T-cell (primary cell): ENCODE results near the gene ZIC5. TPM values are rescaled to one million over a fixed set of nuclear protein-coding genes. Genes with fewer than 3 reads are reported as not detected.
A peak's percentile ranks its signal among the peaks of the same experiment; 100 is the strongest.

Experiments used
- ATAC-seq, 4 experiments: fragments of 200-7000 bp in 3 of 4; fragments of 150-1000 bp in 1 of 4; cut with Tn5 transposase; replicated peaks in 1 of 4; 1 replicate in 3 of 4; 2 replicates in 1 of 4; pipeline ENCODE4 v1.10.0; 2021; ENCODE audit warnings: moderate library complexity in 3 of 4, mild to moderate bottlenecking in 2 of 4, moderate number of reproducible peaks in 1 of 4
- CTCF ChIA-PET, 2 donors: fragments of 300-600 bp; sonication (Branson Sonifier 250); formaldehyde crosslinking; loops; one replicate each; lab custom pipeline; 2022; ENCODE audit warnings: antibody characterized with exemption in 2 of 2; lab: Charles Lee
- POLR2A ChIA-PET, 2 donors: fragments of 300-600 bp; sonication (Branson Sonifier 250); formaldehyde crosslinking; loops; one replicate each; lab custom pipeline; 2022; ENCODE audit warnings: antibody characterized with exemption in 2 of 2; lab: Charles Lee
- DNase-seq, 35 experiments: peaks; one replicate each; pipeline versions ENCODE4 v3.0.0 to v3.0.0-alpha.2; 2013 to 2023
- H3K27ac ChIP-seq: one replicate; pipeline ENCODE4 v1.5.1; 2013; ENCODE audit warnings: low read length
- H3K27me3 ChIP-seq, 2 experiments: replicated peaks in 1 of 2; 1 replicate in 1 of 2; 2 replicates in 1 of 2; pipeline versions ENCODE4 v1.6.1 to v1.7.0; 2013; ENCODE audit warnings: low read length in 1 of 2, mixed read lengths in 1 of 2; ENCODE audit not compliant: control insufficient read depth in 2 of 2, insufficient read depth in 2 of 2; ENCODE audit errors: extremely low read depth in 1 of 2
- H3K36me3 ChIP-seq, 2 donors: 1 replicate in 1 of 2; 2 replicates in 1 of 2; pipeline versions ENCODE4 v1.6.1 to v1.7.0; 2013; ENCODE audit warnings: low read length in 1 of 2; ENCODE audit not compliant: control insufficient read depth in 2 of 2, insufficient read depth in 1 of 2; ENCODE audit errors: extremely low read depth in 1 of 2
- H3K4me1 ChIP-seq, 2 experiments: 1 replicate in 1 of 2; 2 replicates in 1 of 2; pipeline versions ENCODE4 v1.6.1 to v1.7.0; 2013; ENCODE audit warnings: low read length in 2 of 2, mixed read lengths in 1 of 2; ENCODE audit not compliant: insufficient read depth in 2 of 2, control insufficient read depth in 1 of 2; ENCODE audit errors: extremely low read depth in 1 of 2
- H3K4me3 ChIP-seq, 2 donors: 1 replicate in 1 of 2; 2 replicates in 1 of 2; pipeline versions ENCODE4 v1.5.1 to v1.7.0; 2013; ENCODE audit warnings: mild to moderate bottlenecking in 2 of 2, low read length in 1 of 2, moderate library complexity in 1 of 2; ENCODE audit not compliant: control insufficient read depth in 1 of 2; ENCODE audit errors: extremely low read depth in 1 of 2
- H3K9me3 ChIP-seq: 2 replicates; pipeline ENCODE4 v1.7.0; 2013
- H3K27ac Mint-ChIP-seq, 2 donors: one replicate each; pipeline ENCODE4 v1.8.0; 2020 to 2021; ENCODE audit warnings: mild to moderate bottlenecking in 2 of 2, mixed read lengths in 2 of 2
- H3K27me3 Mint-ChIP-seq, 2 donors: one replicate each; pipeline ENCODE4 v1.8.0; 2021 to 2022; ENCODE audit warnings: mixed read lengths in 2 of 2
- H3K36me3 Mint-ChIP-seq: one replicate; pipeline ENCODE4 v1.8.0; 2021; ENCODE audit warnings: mixed read lengths
- H3K4me1 Mint-ChIP-seq, 3 donors: one replicate each; pipeline ENCODE4 v1.8.0; 2020 to 2022; ENCODE audit warnings: mixed read lengths in 3 of 3, mild to moderate bottlenecking in 1 of 3
- H3K4me3 Mint-ChIP-seq, 3 donors: one replicate each; pipeline ENCODE4 v1.8.0; 2020 to 2022; ENCODE audit warnings: mild to moderate bottlenecking in 3 of 3, mixed read lengths in 3 of 3, moderate library complexity in 3 of 3
- H3K9me3 Mint-ChIP-seq, 3 donors: one replicate each; pipeline ENCODE4 v1.8.0; 2020 to 2022; ENCODE audit warnings: mixed read lengths in 3 of 3
- WGBS: methylation state at CpG from one replicate; pipeline ENCODE4 v1.1.5; 2013; ENCODE audit warnings: missing lambda C conversion rate; ENCODE audit not compliant: insufficient coverage; 5-methylcytosine and 5-hydroxymethylcytosine counted together
- total RNA-seq, 35 experiments: library from RNA in 6 of 35; stranded (reverse) in 6 of 35; fragments of 120-200 nt in 1 of 35; gene quantifications; one replicate each; pipeline versions ENCODE4 v1.2.1 to v1.2.4 and lab custom pipeline; 2013 to 2026

ZIC5 gene
- total RNA-seq, 5 donors from 2014 or later (not counting 1 experiment from before 2014, with no cell fraction given) = 0.07 to 0.09 (median 0.09) TPM; not detected in 2

- H3K27ac Mint-ChIP-seq = peak overlapping the region in 1 of 2 donors; percentile 39
- 18% methylated on average over 23 of the region's 36 CpGs for WGBS
- peaks cover 25 to 68% of the 10 kb centered on the region in 2 experiments for H3K27me3 ChIP-seq
These were observed 20.5 kb upstream of the ZIC5 start for GRCh38 chr13:99991828-99992775.

DNA sequence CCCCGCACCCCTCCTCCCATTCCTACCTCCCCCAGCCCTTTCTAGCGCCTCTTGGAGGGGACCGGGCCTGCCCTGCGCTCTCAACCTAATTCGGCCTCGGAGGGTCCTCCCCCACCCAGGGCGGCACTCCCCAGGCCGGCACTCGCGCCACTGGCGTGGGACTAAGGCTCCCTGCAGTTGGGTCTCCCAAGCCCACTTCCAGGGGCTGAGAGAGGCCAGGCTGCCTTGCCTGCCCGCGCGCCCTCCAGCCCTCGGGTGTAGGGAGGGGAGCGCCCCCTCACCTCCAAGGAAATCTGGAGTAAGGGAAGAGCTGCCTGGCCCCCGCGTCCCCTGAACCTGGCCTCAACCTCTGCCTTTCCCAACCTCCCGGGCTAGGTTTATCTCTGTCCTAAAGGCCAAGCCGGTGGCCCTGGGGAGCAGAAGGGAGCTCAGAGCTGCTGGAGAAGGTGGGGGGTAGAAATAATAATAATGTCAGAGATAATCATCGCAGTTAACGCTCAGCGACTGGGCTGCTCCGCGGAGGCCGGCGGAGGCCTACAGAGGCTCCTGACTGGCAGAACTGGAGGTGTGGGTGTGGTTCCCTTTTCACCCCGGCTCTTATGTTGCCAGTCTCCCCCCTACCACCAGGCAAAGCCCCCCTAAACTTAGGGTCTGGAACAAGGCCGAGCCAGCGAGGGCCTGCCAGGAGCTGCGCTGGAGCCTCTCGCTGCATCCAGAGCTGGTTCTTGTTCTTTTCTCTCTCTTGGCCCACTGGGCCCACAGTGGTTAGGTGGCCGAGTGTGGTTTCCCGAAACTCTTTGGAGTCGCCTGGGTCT is 19.7 kb upstream of the ZIC5 start:
- Mint-ChIP-seq H3K4me1 (peaks cover 21 to 30% (median 27%) of the 10 kb centered on the region in 3 donors), H3K27ac (no peak overlapping the region), H3K4me3 (peak overlapping the region in 1 of 3 donors; percentile 46), H3K9me3 (peaks cover 4 to 16% (median 5%) of the 10 kb centered on the region in 3 donors), H3K27me3 (peaks cover 82 to 95% of the 10 kb centered on the region in 2 donors), H3K36me3 (peaks cover 4% of the 10 kb centered on the region)
- Histone ChIP-seq H3K27me3 (peaks cover 25 to 69% of the 10 kb centered on the region in 2 experiments), H3K4me3 (no peak overlapping the region), H3K27ac (no peak overlapping the region), H3K9me3 (peaks cover 3% of the 10 kb centered on the region), H3K36me3 (no peaks in the 10 kb centered on the region), H3K4me1 (peaks cover 11 to 37% of the 10 kb centered on the region in 2 experiments)
- DNase-seq = peak in 2 of 35 experiments; percentile 3 to 4
- POLR2A ChIA-PET = no interaction called here
- WGBS = 22% methylated on average over 10 of the region's 35 CpGs
- no peak for ATAC-seq
- CTCF ChIA-PET = no interaction called here

More at GRCh38 chr13:99991828-99992775, 20.5 kb upstream of the ZIC5 start:
- Mint-ChIP-seq H3K36me3 (peaks cover 3% of the 10 kb centered on the region), H3K4me3 (no peak overlapping the region), H3K4me1 (peaks cover 23 to 33% (median 27%) of the 10 kb centered on the region in 3 donors), H3K9me3 (peaks cover 4 to 15% (median 4%) of the 10 kb centered on the region in 3 donors), H3K27me3 (peaks cover 81 to 95% of the 10 kb centered on the region in 2 donors)
- no peak overlapping the region for H3K27ac ChIP-seq
- DNase-seq (peak in 1 of 35 experiments; percentile 10), ATAC-seq (no peak)
- H3K4me1 ChIP-seq = peaks cover 11 to 40% of the 10 kb centered on the region in 2 experiments
- no peaks in the 10 kb centered on the region for H3K36me3 ChIP-seq
- ChIA-PET CTCF (no interaction called here), POLR2A (interaction anchor here (0.6 to 0.7 kb wide), 2 partner anchors 9 to 11 kb away, joined by 3 to 12 read pairs; partner anchors contain the start of gene ZIC2 (in 1 of the 2))
- peaks cover 3% of the 10 kb centered on the region for H3K9me3 ChIP-seq
- no peak overlapping the region for H3K4me3 ChIP-seq

DNA sequence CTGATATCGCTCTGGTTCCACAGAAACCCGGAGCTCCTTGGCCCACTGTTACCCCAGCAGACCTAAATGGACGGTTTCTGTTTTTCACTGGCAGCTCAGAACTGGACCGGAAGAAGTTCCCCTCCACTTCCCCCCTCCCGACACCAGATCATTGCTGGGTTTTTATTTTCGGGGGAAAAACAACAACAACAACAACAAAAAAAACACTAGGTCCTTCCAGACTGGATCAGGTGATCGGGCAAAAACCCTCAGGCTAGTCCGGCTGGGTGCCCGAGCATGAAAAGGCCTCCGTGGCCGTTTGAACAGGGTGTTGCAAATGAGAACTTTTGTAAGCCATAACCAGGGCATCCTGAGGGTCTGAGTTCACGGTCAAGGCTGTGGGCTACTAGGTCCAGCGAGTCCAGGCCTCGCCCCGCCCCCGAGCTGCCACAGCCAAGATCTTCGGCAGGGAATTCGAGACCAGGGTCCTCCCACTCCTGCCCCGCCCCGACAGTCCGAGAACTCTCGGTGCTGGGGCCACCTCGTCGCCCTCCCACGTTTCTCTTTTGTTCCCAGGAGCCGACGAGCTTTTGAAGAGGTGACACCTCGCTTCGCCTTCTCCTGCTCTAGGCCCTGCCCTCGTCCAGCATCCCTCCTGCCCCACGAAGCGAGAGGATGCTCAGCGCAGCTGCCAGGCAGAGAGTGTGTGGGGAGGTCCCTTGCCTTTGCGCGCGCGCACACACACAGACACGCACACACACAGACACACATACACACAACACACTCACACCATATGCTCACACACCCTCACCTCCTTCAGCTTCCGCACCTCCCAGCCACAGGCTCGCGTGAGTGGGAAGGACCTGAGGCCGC is 18.8 kb upstream of the ZIC5 start:
- peaks cover 4 to 11% (median 6%) of the 10 kb centered on the region in 3 donors for H3K9me3 Mint-ChIP-seq
- no peak overlapping the region for H3K27ac ChIP-seq
- peaks cover 22 to 29% (median 26%) of the 10 kb centered on the region in 3 donors for H3K4me1 Mint-ChIP-seq
- DNase-seq = peak in 2 of 35 experiments; percentile 16 to 23
- peaks cover 11 to 35% of the 10 kb centered on the region in 2 experiments for H3K4me1 ChIP-seq
- 4% methylated on average over 22 of the region's 42 CpGs for WGBS
- H3K4me3 Mint-ChIP-seq = peak overlapping the region in 1 of 3 donors; percentile 46
- peaks cover 79 to 91% of the 10 kb centered on the region in 2 donors for H3K27me3 Mint-ChIP-seq
- ChIA-PET POLR2A (interaction anchor here in 1 of 2 donors (0.5 to 0.6 kb wide), 2 partner anchors 67 to 573 kb away, joined by 3 read pairs; no protein-coding TSS in a partner anchor), CTCF (no interaction called here)
- H3K9me3 ChIP-seq = peaks cover 3% of the 10 kb centered on the region
- no peaks in the 10 kb centered on the region for H3K36me3 ChIP-seq
- peaks cover 8% of the 10 kb centered on the region for H3K36me3 Mint-ChIP-seq
- peak in 1 of 4 experiments; percentile 20 for ATAC-seq
- peaks cover 20 to 72% of the 10 kb centered on the region in 2 experiments for H3K27me3 ChIP-seq
- peak overlapping the region in 1 of 2 donors; percentile 36 for H3K27ac Mint-ChIP-seq
- H3K4me3 ChIP-seq = peak overlapping the region in 1 of 2 donors; percentile 20

DNA sequence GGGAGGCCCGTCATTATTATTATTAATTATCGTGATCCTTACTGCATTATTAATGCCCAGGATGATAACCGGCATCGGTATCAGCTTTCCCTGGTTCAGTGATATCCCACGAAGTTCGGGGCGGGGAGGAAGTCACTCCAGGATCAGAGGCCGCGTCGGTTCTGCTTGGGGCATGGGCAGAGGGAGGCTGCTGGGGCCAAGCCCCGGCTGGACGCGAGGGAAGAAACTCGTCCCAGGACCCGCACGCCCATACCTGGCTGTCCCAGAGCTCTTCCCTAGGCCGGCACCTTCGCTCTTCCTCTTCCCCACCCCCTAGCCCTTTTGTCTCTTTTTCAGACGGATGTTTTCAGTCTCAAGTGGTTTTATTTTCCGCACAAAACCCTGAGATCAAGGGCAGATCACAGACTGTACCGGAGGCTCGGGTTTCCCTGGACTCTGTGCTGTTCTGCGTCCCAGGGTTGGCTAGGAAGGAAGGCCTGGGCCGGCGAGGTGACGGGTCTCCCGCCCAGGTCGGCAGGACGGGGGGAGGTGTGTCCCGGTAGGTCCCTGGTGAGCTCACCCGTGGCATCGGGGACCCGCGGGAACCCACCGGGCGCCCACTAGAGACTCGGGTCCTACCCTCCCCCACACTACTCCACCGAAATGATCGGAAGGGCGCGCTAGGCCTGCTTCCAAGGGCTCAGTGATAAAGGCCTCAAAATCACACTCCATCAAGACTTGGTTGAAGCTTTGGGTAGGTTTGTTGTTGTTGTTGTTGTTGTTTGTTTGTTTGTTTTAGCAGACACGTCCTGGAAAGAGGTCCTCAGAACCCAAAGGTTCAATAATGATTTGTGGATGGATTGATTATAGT is 17.9 kb upstream of the ZIC5 start:
- CTCF ChIA-PET = interaction anchor here in 1 of 2 donors (0.6 kb wide), 1 partner anchor 31 kb away, joined by 3 read pairs; no protein-coding TSS in a partner anchor
- peak overlapping the region in 1 of 2 donors; percentile 52 for H3K27ac Mint-ChIP-seq
- H3K9me3 ChIP-seq = no peaks in the 10 kb centered on the region

More for the DNA sequence above, 17.9 kb upstream of the ZIC5 start:
- Histone ChIP-seq H3K4me3 (peak overlapping the region in 1 of 2 donors; percentile 49), H3K27me3 (peaks cover 17 to 80% of the 10 kb centered on the region in 2 experiments), H3K36me3 (no peaks in the 10 kb centered on the region), H3K27ac (no peak overlapping the region), H3K4me1 (peaks cover 11 to 42% of the 10 kb centered on the region in 2 experiments)
- 5% methylated on average over 28 of the region's 42 CpGs for WGBS
- H3K4me1 Mint-ChIP-seq = peaks cover 22 to 33% (median 26%) of the 10 kb centered on the region in 3 donors
- POLR2A ChIA-PET = interaction anchor here in 1 of 2 donors (0.5 to 0.6 kb wide), 2 partner anchors 68 to 572 kb away, joined by 3 read pairs; no protein-coding TSS in a partner anchor
- peaks cover 72 to 87% of the 10 kb centered on the region in 2 donors for H3K27me3 Mint-ChIP-seq
- H3K9me3 Mint-ChIP-seq = peaks cover 0 to 6% (median 4%) of the 10 kb centered on the region in 3 donors
- peak in 3 of 4 experiments; percentile 27 to 47 (median 32) for ATAC-seq
- H3K36me3 Mint-ChIP-seq = peaks cover 5% of the 10 kb centered on the region
- DNase-seq = peak in 2 of 35 experiments; percentile 2 to 28
- H3K4me3 Mint-ChIP-seq = peak overlapping the region in 1 of 3 donors; percentile 46
